ENCODE data around the gene COX19. TPM values are rescaled to one million over a fixed set of nuclear protein-coding genes. Genes with fewer than 3 reads are reported as not detected.

Gene COX19
- total RNA-seq, 2 donors from 2014 or later: 7.2 to 18.1 TPM

DNA sequence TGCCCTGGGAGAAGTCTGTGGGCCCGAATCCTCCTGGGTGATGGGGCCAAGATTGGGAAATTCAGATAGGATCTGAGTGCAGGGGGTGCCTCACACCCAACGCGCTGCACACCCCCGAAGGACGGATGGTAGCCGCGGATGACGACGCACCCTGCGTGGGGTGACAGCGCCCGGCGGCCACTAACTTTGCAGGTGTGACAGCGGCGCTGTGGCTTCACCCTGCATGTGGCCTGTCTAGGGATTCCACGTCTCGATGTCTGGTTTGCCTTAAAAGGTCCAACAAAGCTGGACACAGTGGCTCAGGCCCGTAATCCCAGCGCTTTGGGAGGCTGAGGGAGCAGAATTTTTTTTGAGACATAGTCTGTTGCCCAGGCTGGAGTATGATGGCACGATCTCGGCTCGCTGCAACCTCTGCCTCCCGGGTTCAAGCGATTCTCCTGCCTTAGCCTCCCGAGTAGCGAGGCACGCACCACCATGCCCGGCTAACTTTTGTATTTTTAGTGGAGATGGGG lies 39.4 kb downstream of the COX19 start:
- ATAC-seq (ENCODE audit: insufficient number of reproducible peaks, low FRiP score, low read depth): no peak
- Histone ChIP-seq H3K4me3 (no peak overlapping the region), H3K9me3 (no peaks in the 10 kb centered on the region), H3K36me3 (no peaks in the 10 kb centered on the region), H3K27me3 (replicated peaks; ENCODE audit: insufficient read depth) (no peaks in the 10 kb centered on the region), H3K4me1 (ENCODE audit: control insufficient read depth in 1 of 2, low read depth in 2 of 2) (no peaks in the 10 kb centered on the region), H3K27ac (no peak overlapping the region)
- TF ChIP-seq, protein P1, sequence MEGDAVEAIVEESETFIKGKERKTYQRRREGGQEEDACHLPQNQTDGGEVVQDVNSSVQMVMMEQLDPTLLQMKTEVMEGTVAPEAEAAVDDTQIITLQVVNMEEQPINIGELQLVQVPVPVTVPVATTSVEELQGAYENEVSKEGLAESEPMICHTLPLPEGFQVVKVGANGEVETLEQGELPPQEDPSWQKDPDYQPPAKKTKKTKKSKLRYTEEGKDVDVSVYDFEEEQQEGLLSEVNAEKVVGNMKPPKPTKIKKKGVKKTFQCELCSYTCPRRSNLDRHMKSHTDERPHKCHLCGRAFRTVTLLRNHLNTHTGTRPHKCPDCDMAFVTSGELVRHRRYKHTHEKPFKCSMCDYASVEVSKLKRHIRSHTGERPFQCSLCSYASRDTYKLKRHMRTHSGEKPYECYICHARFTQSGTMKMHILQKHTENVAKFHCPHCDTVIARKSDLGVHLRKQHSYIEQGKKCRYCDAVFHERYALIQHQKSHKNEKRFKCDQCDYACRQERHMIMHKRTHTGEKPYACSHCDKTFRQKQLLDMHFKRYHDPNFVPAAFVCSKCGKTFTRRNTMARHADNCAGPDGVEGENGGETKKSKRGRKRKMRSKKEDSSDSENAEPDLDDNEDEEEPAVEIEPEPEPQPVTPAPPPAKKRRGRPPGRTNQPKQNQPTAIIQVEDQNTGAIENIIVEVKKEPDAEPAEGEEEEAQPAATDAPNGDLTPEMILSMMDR (IDR thresholded peaks at IDR 0.05): no peak
- no peak for DNase-seq (ENCODE audit: low spot score)

DNA sequence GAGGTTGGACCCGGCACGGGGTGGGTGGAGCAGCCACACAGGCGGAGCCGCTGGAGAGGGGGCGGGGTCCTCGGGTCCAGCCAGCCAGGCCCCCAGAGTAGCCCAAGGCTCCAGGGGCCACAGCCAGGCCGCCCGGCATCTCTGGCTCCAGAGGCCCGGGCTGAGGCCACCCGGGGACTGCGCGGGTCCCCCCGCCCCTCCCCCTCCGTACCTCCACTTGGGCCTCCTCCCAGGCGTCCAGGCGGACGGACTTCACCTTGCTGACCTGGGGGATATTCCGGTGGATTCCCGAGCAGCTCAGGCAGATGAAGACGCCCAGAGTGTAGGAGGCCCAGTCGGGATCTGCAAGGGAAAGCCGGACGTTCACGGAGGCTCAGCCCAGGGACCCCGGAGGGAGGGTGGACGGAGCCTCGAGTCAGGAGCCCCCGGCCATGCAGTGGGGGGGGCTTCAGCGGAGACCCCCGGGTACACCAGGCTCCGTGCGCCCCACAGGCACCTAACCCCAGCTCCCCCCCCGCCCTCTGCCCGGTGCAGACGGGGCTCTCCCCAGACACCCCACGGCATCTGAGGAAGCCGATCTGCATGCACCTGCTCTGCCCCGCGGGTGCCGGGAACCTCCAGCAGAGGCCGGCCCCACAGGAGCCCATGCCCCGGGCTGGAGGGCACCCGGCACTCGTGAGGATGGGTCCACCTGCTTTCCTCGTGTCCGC lies 40.0 kb downstream of the COX19 start:
- TF ChIP-seq, protein P1 (IDR thresholded peaks at IDR 0.05): no peak
- DNase-seq (ENCODE audit: low spot score): no peak
- Histone ChIP-seq H3K4me3 (no peak overlapping the region), H3K4me1 (ENCODE audit: control insufficient read depth in 1 of 2, low read depth in 2 of 2) (no peaks in the 10 kb centered on the region), H3K9me3 (no peaks in the 10 kb centered on the region), H3K36me3 (no peaks in the 10 kb centered on the region), H3K27me3 (replicated peaks; ENCODE audit: insufficient read depth) (no peaks in the 10 kb centered on the region), H3K27ac (no peak overlapping the region)
- no peak for ATAC-seq (ENCODE audit: insufficient number of reproducible peaks, low FRiP score, low read depth)

DNA sequence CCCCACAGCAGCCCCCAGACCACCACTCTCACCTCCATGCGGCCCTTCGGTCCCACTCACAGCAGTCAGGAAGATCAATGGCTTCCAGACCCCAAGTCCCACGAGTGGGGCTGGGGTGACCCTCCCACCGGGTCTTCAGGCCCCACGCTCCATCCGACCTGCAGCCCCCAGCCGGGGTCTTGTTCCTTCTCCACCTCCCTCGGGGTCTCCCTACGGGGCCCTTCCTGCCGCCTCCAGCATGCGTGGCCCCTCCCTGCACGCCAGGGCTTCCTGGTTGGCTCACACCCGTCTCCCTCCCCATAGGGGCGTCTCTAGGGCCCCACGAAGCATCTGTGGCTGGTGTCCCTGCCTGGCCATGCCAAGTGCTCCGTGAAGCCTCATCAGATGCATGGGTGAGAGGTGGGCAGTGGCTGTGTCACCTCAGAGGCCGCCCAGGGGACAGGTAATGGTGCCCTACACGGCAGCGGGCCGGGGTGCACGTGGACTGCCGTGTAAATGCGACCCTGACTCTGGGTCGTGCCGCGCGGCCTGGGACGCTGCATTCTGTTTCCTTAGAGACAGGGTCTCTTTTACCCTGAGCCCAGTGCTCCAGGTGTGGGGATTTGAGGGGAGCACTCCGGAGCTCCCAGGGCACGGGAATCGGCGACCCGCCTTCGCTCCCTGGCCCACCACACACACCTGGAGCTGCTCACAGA lies 40.7 kb downstream of the COX19 start:
- ATAC-seq (ENCODE audit: insufficient number of reproducible peaks, low FRiP score, low read depth) (no peak), DNase-seq (ENCODE audit: low spot score) (no peak)
- Histone ChIP-seq H3K36me3 (no peaks in the 10 kb centered on the region), H3K27me3 (replicated peaks; ENCODE audit: insufficient read depth) (no peaks in the 10 kb centered on the region), H3K9me3 (no peaks in the 10 kb centered on the region), H3K4me3 (no peak overlapping the region), H3K4me1 (ENCODE audit: control insufficient read depth in 1 of 2, low read depth in 2 of 2) (no peaks in the 10 kb centered on the region), H3K27ac (no peak overlapping the region)
- TF ChIP-seq, protein P1 (IDR thresholded peaks at IDR 0.05): no peak

DNA sequence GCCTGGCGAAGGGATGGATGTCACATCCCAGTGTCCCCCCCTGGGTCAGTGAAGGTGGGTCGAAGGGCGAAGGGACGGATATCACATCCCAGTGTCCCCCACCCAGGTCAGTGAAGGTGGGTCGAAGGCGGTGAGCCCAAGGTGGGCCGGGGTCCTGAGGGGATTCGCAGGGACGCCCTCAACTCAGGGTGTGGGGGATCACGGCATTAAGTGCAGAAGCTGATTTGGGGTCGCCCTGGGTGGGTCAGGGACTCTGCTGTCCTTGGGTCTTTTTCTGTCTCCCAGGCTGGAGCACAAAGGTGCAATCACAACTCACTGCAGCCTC lies 42.7 kb downstream of the COX19 start:
- Histone ChIP-seq H3K4me1 (ENCODE audit: control insufficient read depth in 1 of 2, low read depth in 2 of 2) (no peaks in the 10 kb centered on the region), H3K27ac (no peak overlapping the region), H3K9me3 (no peaks in the 10 kb centered on the region), H3K36me3 (no peaks in the 10 kb centered on the region), H3K4me3 (no peak overlapping the region), H3K27me3 (replicated peaks; ENCODE audit: insufficient read depth) (no peaks in the 10 kb centered on the region)
- ATAC-seq (ENCODE audit: insufficient number of reproducible peaks, low FRiP score, low read depth) (no peak), DNase-seq (ENCODE audit: low spot score) (no peak)
- TF ChIP-seq, protein P1 (IDR thresholded peaks at IDR 0.05): no peak

DNA sequence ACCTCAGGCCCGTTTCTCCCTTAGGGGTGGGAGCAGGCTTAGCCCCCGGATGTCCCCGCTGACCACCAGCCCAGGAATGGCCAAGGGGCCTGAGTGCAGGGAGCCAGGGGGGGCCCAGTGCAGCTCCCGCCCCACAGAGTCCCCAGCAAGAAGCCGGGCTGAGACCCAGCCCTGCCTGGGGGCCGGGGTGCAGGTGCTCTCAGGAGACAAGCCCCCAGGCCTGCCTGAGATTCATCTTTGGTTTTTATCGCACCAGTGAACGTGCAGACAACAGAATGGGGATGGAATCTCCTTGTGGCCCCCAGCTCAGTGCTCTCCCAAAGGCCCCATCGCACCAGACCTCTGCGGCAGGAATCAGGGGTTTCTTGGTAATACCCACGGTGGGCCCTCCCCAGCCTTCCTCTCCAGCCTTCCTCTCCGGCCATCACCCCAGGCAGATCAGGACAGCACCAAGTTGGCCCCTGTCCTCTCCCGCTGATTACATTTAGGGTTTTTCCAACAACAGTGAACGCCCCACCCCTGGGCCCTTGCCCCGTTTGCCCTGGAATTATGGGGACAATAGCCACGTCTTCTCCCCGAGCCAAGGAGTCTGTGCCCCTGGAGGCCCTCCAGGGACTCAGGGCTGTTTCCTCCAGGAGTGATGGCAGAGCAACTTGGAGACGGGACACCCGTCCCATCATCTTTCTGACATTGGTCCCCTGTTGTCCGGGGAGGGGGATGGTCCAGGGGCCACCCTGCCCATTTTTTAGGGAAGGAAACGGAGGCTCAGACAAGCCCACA lies 43.3 kb downstream of the COX19 start:
- Histone ChIP-seq H3K36me3 (no peaks in the 10 kb centered on the region), H3K27ac (no peak overlapping the region), H3K9me3 (no peaks in the 10 kb centered on the region), H3K27me3 (replicated peaks; ENCODE audit: insufficient read depth) (no peaks in the 10 kb centered on the region), H3K4me1 (ENCODE audit: control insufficient read depth in 1 of 2, low read depth in 2 of 2) (no peaks in the 10 kb centered on the region), H3K4me3 (no peak overlapping the region)
- ATAC-seq (ENCODE audit: insufficient number of reproducible peaks, low FRiP score, low read depth) (no peak), DNase-seq (ENCODE audit: low spot score) (no peak)
- TF ChIP-seq, protein P1 (IDR thresholded peaks at IDR 0.05): no peak

Data from thoracic aorta (tissue), 2 donors.